CD8-positive, alpha-beta memory T cell (primary cell): ENCODE measurements around the gene CDC42BPB. TPM values are rescaled to one million over a fixed set of nuclear protein-coding genes. Genes with fewer than 3 reads are reported as not detected.

Experiments used
- CTCF ChIA-PET: fragments of 350-600 bp; sonication (Branson Sonifier 250); formaldehyde crosslinking; loops from one replicate; lab custom pipeline; 2021; ENCODE audit warnings: antibody characterized with exemption; lab: Charles Lee
- POLR2A ChIA-PET: fragments of 350-600 bp; sonication (Branson Sonifier 250); formaldehyde crosslinking; loops from one replicate; lab custom pipeline; 2021; ENCODE audit warnings: antibody characterized with exemption; lab: Charles Lee
- DNase-seq, 5 donors: peaks; one replicate each; pipeline versions ENCODE4 v3.0.0 to v3.0.0-alpha.2; 2020 to 2022; ENCODE audit warnings: mixed read lengths in 1 of 5
- H3K27ac ChIP-seq: one replicate; pipeline ENCODE4 v1.7.0; 2013; ENCODE audit warnings: low read depth, mild to moderate bottlenecking, low read length, moderate library complexity
- H3K27me3 ChIP-seq: 2 replicates; pipeline ENCODE4 v1.7.0; 2013; ENCODE audit warnings: low read length, mild to moderate bottlenecking; ENCODE audit not compliant: insufficient read depth, poor library complexity, severe bottlenecking
- H3K36me3 ChIP-seq: 2 replicates; pipeline ENCODE4 v1.7.0; 2013; ENCODE audit warnings: mild to moderate bottlenecking, low read length, moderate library complexity; ENCODE audit not compliant: insufficient read depth
- H3K4me1 ChIP-seq: 2 replicates; pipeline ENCODE4 v1.7.0; 2013; ENCODE audit warnings: mild to moderate bottlenecking, low read length, moderate library complexity; ENCODE audit not compliant: insufficient read depth
- H3K4me3 ChIP-seq: 2 replicates; pipeline ENCODE4 v1.7.0; 2013; ENCODE audit warnings: mild to moderate bottlenecking, low read length
- H3K9me3 ChIP-seq: 2 replicates; pipeline ENCODE4 v1.7.0; 2013; ENCODE audit warnings: mild to moderate bottlenecking, low read length
- H3K27ac Mint-ChIP-seq, 8 donors: one replicate each; pipeline ENCODE4 v1.8.0; 2020 to 2021; ENCODE audit warnings: mixed read lengths in 8 of 8, mild to moderate bottlenecking in 6 of 8, inconsistent platforms in 3 of 8, moderate library complexity in 3 of 8
- H3K27me3 Mint-ChIP-seq, 2 donors: one replicate each; pipeline ENCODE4 v1.8.0; 2020 to 2021; ENCODE audit warnings: mixed read lengths in 2 of 2, mild to moderate bottlenecking in 1 of 2, moderate library complexity in 1 of 2
- H3K36me3 Mint-ChIP-seq, 3 donors: one replicate each; pipeline ENCODE4 v1.8.0; 2020 to 2021; ENCODE audit warnings: mixed read lengths in 3 of 3, inconsistent platforms in 1 of 3, mild to moderate bottlenecking in 1 of 3
- H3K4me1 Mint-ChIP-seq, 3 donors: one replicate each; pipeline ENCODE4 v1.8.0; 2020 to 2021; ENCODE audit warnings: mixed read lengths in 3 of 3, inconsistent platforms in 1 of 3, mild to moderate bottlenecking in 1 of 3
- H3K4me3 Mint-ChIP-seq, 7 donors: one replicate each; pipeline ENCODE4 v1.8.0; 2020 to 2021; ENCODE audit warnings: mixed read lengths in 7 of 7, mild to moderate bottlenecking in 6 of 7, moderate library complexity in 4 of 7, inconsistent platforms in 2 of 7
- H3K9me3 Mint-ChIP-seq, 5 donors: one replicate each; pipeline ENCODE4 v1.8.0; 2020 to 2022; ENCODE audit warnings: mixed read lengths in 5 of 5, mild to moderate bottlenecking in 3 of 5, moderate library complexity in 2 of 5, inconsistent platforms in 1 of 5
- polyA plus RNA-seq: library from polyadenylated mRNA; unstranded; fragments of 300-500 nt; fragmentation: Illumina TruSeq; gene quantifications from one replicate; pipeline ENCODE4 v1.2.3, GENCODE V29; 2021
- total RNA-seq, 2 experiments: library from RNA; stranded (reverse); gene quantifications; one replicate each; pipeline ENCODE4 v1.2.3, GENCODE V29; 2021

The CDC42BPB gene
- total and polyA plus RNA-seq, 3 experiments from 2014 or later, result 0.32 to 2.9 (median 1.6) TPM

- Histone ChIP-seq H3K27me3 (peaks cover 4% of the 10 kb centered on the region), H3K36me3 (no peaks in the 10 kb centered on the region), H3K4me1 (peaks cover 11% of the 10 kb centered on the region), H3K4me3 (no peak overlapping the region), H3K27ac (no peak overlapping the region), H3K9me3 (no peaks in the 10 kb centered on the region)
- DNase-seq, result no peak
- peaks cover 0 to 15% (median 1%) of the 10 kb centered on the region in 3 donors for H3K4me1 Mint-ChIP-seq
- peak overlapping the region in 1 of 7 donors; percentile 13 for H3K4me3 Mint-ChIP-seq
- no peaks in the 10 kb centered on the region for H3K9me3 Mint-ChIP-seq
- H3K27me3 Mint-ChIP-seq, result peaks cover 6 to 16% of the 10 kb centered on the region in 2 donors
- H3K36me3 Mint-ChIP-seq, result no peaks in the 10 kb centered on the region
- POLR2A ChIA-PET, result interaction anchor here (0.5 kb wide), 1 partner anchor 872 kb away, joined by 5 read pairs; no protein-coding TSS in a partner anchor
- CTCF ChIA-PET, result no interaction called here
- H3K27ac Mint-ChIP-seq, result peak overlapping the region in 1 of 8 donors; percentile 65
These were observed 126.4 kb downstream of the CDC42BPB start for GRCh38 chr14:102930753-102931579.

GRCh38 chr14:102930138-102930752, 127.1 kb downstream of the CDC42BPB start:
- peaks cover 6 to 20% of the 10 kb centered on the region in 2 donors for H3K27me3 Mint-ChIP-seq
- H3K4me3 Mint-ChIP-seq, result no peak overlapping the region
- H3K9me3 Mint-ChIP-seq, result no peaks in the 10 kb centered on the region
- peaks cover 4% of the 10 kb centered on the region for H3K27me3 ChIP-seq
- no peak overlapping the region for H3K27ac ChIP-seq
- no peaks in the 10 kb centered on the region for H3K9me3 ChIP-seq
- no peak overlapping the region for H3K27ac Mint-ChIP-seq
- H3K36me3 ChIP-seq, result no peaks in the 10 kb centered on the region
- H3K4me1 ChIP-seq, result peaks cover 11% of the 10 kb centered on the region
- CTCF ChIA-PET, result no interaction called here
- peaks cover 0 to 20% (median 3%) of the 10 kb centered on the region in 3 donors for H3K4me1 Mint-ChIP-seq
- H3K4me3 ChIP-seq, result no peak overlapping the region
- POLR2A ChIA-PET, result interaction anchor here (0.5 kb wide), 1 partner anchor 872 kb away, joined by 5 read pairs; no protein-coding TSS in a partner anchor
- H3K36me3 Mint-ChIP-seq, result no peaks in the 10 kb centered on the region
- peak in 1 of 5 donors; percentile 14 for DNase-seq

- peaks cover 4% of the 10 kb centered on the region for H3K27me3 ChIP-seq
- H3K4me1 Mint-ChIP-seq, result peaks cover 1 to 25% (median 3%) of the 10 kb centered on the region in 3 donors
- H3K4me1 ChIP-seq, result peaks cover 12% of the 10 kb centered on the region
- peak overlapping the region in 5 of 7 donors; percentile 19 to 83 (median 29) for H3K4me3 Mint-ChIP-seq
- no peak overlapping the region for H3K27ac ChIP-seq
- no peaks in the 10 kb centered on the region for H3K36me3 ChIP-seq
- POLR2A ChIA-PET, result no interaction called here
- H3K36me3 Mint-ChIP-seq, result no peaks in the 10 kb centered on the region
- H3K9me3 ChIP-seq, result no peaks in the 10 kb centered on the region
- H3K4me3 ChIP-seq, result no peak overlapping the region
- DNase-seq, result peak in 1 of 5 donors; percentile 17
- H3K9me3 Mint-ChIP-seq, result no peaks in the 10 kb centered on the region
- H3K27me3 Mint-ChIP-seq, result peaks cover 6 to 24% of the 10 kb centered on the region in 2 donors
- H3K27ac Mint-ChIP-seq, result no peak overlapping the region
- CTCF ChIA-PET, result no interaction called here
These were observed 127.9 kb downstream of the CDC42BPB start for GRCh38 chr14:102929241-102930137.

GRCh38 chr14:102928412-102929240, 128.7 kb downstream of the CDC42BPB start:
- H3K36me3 ChIP-seq, result no peaks in the 10 kb centered on the region
- Mint-ChIP-seq H3K27me3 (peaks cover 10 to 26% of the 10 kb centered on the region in 2 donors), H3K9me3 (no peaks in the 10 kb centered on the region), H3K27ac (peak overlapping the region in 3 of 8 donors; percentile 7 to 43 (median 38)), H3K36me3 (no peaks in the 10 kb centered on the region), H3K4me3 (peak overlapping the region; percentile 77 to 91 (median 82)), H3K4me1 (peaks cover 5 to 33% (median 7%) of the 10 kb centered on the region in 3 donors)
- peaks cover 4% of the 10 kb centered on the region for H3K27me3 ChIP-seq
- H3K9me3 ChIP-seq, result no peaks in the 10 kb centered on the region
- DNase-seq, result peak; percentile 71 to 89 (median 77)
- ChIA-PET POLR2A (no interaction called here), CTCF (no interaction called here)
- no peak overlapping the region for H3K27ac ChIP-seq
- H3K4me1 ChIP-seq, result peaks cover 20% of the 10 kb centered on the region
- peak overlapping the region; percentile 45 for H3K4me3 ChIP-seq

GRCh38 chr14:102927878-102928411, 129.4 kb downstream of the CDC42BPB start:
- Mint-ChIP-seq H3K4me3 (peak overlapping the region; percentile 54 to 91 (median 82)), H3K9me3 (no peaks in the 10 kb centered on the region), H3K27me3 (peaks cover 10 to 26% of the 10 kb centered on the region in 2 donors), H3K4me1 (peaks cover 5 to 36% (median 9%) of the 10 kb centered on the region in 3 donors), H3K36me3 (no peaks in the 10 kb centered on the region), H3K27ac (no peak overlapping the region)
- ChIA-PET CTCF (interaction anchor here (0.6 kb wide), 1 partner anchor 78 kb away, joined by 3 read pairs; no protein-coding TSS in a partner anchor), POLR2A (no interaction called here)
- no peak for DNase-seq
- Histone ChIP-seq H3K4me3 (peak overlapping the region; percentile 37), H3K9me3 (no peaks in the 10 kb centered on the region), H3K36me3 (no peaks in the 10 kb centered on the region), H3K27me3 (peaks cover 4% of the 10 kb centered on the region), H3K4me1 (peaks cover 26% of the 10 kb centered on the region), H3K27ac (no peak overlapping the region)

- no peaks in the 10 kb centered on the region for H3K9me3 ChIP-seq
- no peak overlapping the region for H3K4me3 ChIP-seq
- Mint-ChIP-seq H3K4me3 (peak overlapping the region in 6 of 7 donors; percentile 47 to 87 (median 80)), H3K27ac (no peak overlapping the region), H3K4me1 (peaks cover 5 to 37% (median 9%) of the 10 kb centered on the region in 3 donors), H3K36me3 (no peaks in the 10 kb centered on the region), H3K27me3 (peaks cover 9 to 26% of the 10 kb centered on the region in 2 donors), H3K9me3 (no peaks in the 10 kb centered on the region)
- DNase-seq, result no peak
- peaks cover 26% of the 10 kb centered on the region for H3K4me1 ChIP-seq
- H3K27ac ChIP-seq, result no peak overlapping the region
- peaks cover 4% of the 10 kb centered on the region for H3K27me3 ChIP-seq
- H3K36me3 ChIP-seq, result no peaks in the 10 kb centered on the region
- ChIA-PET CTCF (interaction anchor here (0.6 kb wide), 1 partner anchor 78 kb away, joined by 3 read pairs; no protein-coding TSS in a partner anchor), POLR2A (no interaction called here)
These were observed 129.9 kb downstream of the CDC42BPB start for GRCh38 chr14:102927346-102927877.
